K562 (cell line): ENCODE data around the gene CMIP. TPM values are rescaled to one million over a fixed set of nuclear protein-coding genes. Genes with fewer than 3 reads are reported as not detected.
A peak's percentile ranks its signal among the peaks of the same experiment; 100 is the strongest.

Source experiments
- ATAC-seq: fragments of 200-7000 bp; cut with Tn5 transposase; 3 replicates; pipeline ENCODE4 v1.9.1; 2020; ENCODE audit warnings: moderate library complexity
- BruUV-seq: library from RNA; stranded (reverse); fragments of 400-500 nt; replicated peaks from 2 replicates; lab custom pipeline; 2021; lab: Mats Ljungman, UMichigan
- CTCF ChIA-PET: fragments of 300-600 bp; formaldehyde crosslinking; extraction: SDS; loops from one replicate; lab custom pipeline; 2021; ENCODE audit warnings: low intra/inter-chr PET ratio; lab: Yijun Ruan, JAX
- POLR2A ChIA-PET: fragments of 300-600, 350-650 bp; sonication (Branson Sonifier 250); formaldehyde crosslinking; extraction: SDS; loops from one replicate; lab custom pipeline; 2021; ENCODE audit warnings: antibody characterized with exemption, inconsistent platforms; lab: Yijun Ruan, JAX
- DNase-seq, 4 experiments: peaks; one replicate each; pipeline versions ENCODE4 v3.0.0 to v3.0.0-alpha.2; 2011 to 2018; ENCODE audit warnings: low spot score in 3 of 4, mixed read lengths in 3 of 4; ENCODE audit errors: extremely low read depth in 1 of 4
- FAIRE-seq: peaks from 2 replicates; lab custom pipeline; 2011; peaks lifted over from hg19 to GRCh38; lab: Jason Lieb, UNC
- H2AFZ ChIP-seq: 2 replicates; pipeline ENCODE4 v1.6.0; 2011; ENCODE audit warnings: low read depth, low read length, control low read depth, inconsistent platforms
- H3K27ac ChIP-seq: fragments of 200-600 bp; 3 replicates; pipeline ENCODE4 v1.8.0; 2011; ENCODE audit warnings: low read depth, mild to moderate bottlenecking, control low read depth, inconsistent platforms, low read length, moderate library complexity, mixed read lengths; ENCODE audit errors: extremely low read depth
- H3K27me3 ChIP-seq, 2 experiments: fragments of 300-600 bp in 1 of 2; 2 replicates in 1 of 2; 3 replicates in 1 of 2; pipeline versions ENCODE4 v1.6.0 to v1.8.0; 2011; ENCODE audit warnings: inconsistent platforms in 2 of 2, low read length in 2 of 2, mild to moderate bottlenecking in 1 of 2, mixed read lengths in 1 of 2, moderate library complexity in 1 of 2; ENCODE audit not compliant: control insufficient read depth in 2 of 2, insufficient read depth in 2 of 2
- H3K36me3 ChIP-seq: fragments of 300-600 bp; 3 replicates; pipeline ENCODE4 v1.8.0; 2011; ENCODE audit warnings: mild to moderate bottlenecking, low read length, inconsistent platforms; ENCODE audit not compliant: control insufficient read depth, insufficient read depth
- H3K4me1 ChIP-seq, 2 experiments: fragments of 200-600 bp in 1 of 2; replicated peaks in 1 of 2; 2 replicates in 1 of 2; 3 replicates in 1 of 2; pipeline versions ENCODE4 v1.5.1 to v1.8.0; 2011; ENCODE audit warnings: inconsistent platforms in 2 of 2, low read length in 2 of 2, mild to moderate bottlenecking in 1 of 2, mixed read lengths in 1 of 2, moderate library complexity in 1 of 2; ENCODE audit not compliant: control insufficient read depth in 2 of 2, insufficient read depth in 2 of 2
- H3K4me2 ChIP-seq: 2 replicates; pipeline ENCODE4 v1.6.1; 2011; ENCODE audit warnings: low read length, control low read depth, inconsistent platforms, mixed read lengths; ENCODE audit not compliant: insufficient read depth
- H3K4me3 ChIP-seq: fragments of 200-600 bp; sonication (generic), shearing (Covaris generic); 2 replicates; pipeline ENCODE4 v1.5.1; 2016; ENCODE audit warnings: control low read depth, inconsistent platforms
- H3K79me2 ChIP-seq: fragments of 200-600 bp; 3 replicates; pipeline ENCODE4 v1.8.0; 2011; ENCODE audit warnings: low read length, inconsistent platforms; ENCODE audit not compliant: control insufficient read depth, insufficient read depth
- H3K9ac ChIP-seq, 2 experiments: 2 replicates each; pipeline versions ENCODE4 v1.6.0 to v1.6.1; 2011; ENCODE audit warnings: low read depth in 2 of 2, low read length in 2 of 2, control low read depth in 1 of 2, inconsistent platforms in 1 of 2, mild to moderate bottlenecking in 1 of 2, mixed read lengths in 1 of 2; ENCODE audit not compliant: insufficient read depth in 1 of 2
- H3K9me1 ChIP-seq: one replicate; pipeline ENCODE4 v1.6.0; 2011; ENCODE audit warnings: inconsistent platforms, mild to moderate bottlenecking, low read length, moderate library complexity; ENCODE audit not compliant: control insufficient read depth, insufficient read depth
- H3K9me3 ChIP-seq: replicated peaks from 2 replicates; pipeline ENCODE4 v1.5.1; 2011; ENCODE audit warnings: low read depth, low read length, inconsistent platforms; ENCODE audit not compliant: control insufficient read depth, insufficient read depth
- H4K20me1 ChIP-seq: replicated peaks from 2 replicates; pipeline ENCODE4 v1.6.1; 2011; ENCODE audit warnings: low read length, inconsistent platforms, mixed read lengths; ENCODE audit not compliant: control insufficient read depth, insufficient read depth
- EGR1 ChIP-seq: fragments of 450-650 bp; conservative IDR thresholded peaks from 2 replicates; pipeline ENCODE4 v1.6.1; 2017; ENCODE audit warnings: mild to moderate bottlenecking
- ETS2 ChIP-seq: IDR thresholded peaks from 2 replicates; pipeline ENCODE4 v1.6.1; 2016; ENCODE audit warnings: borderline replicate concordance, missing genetic modification characterization, mild to moderate bottlenecking, moderate library complexity, missing compliant biosample characterization; ENCODE audit not compliant: poor library complexity, severe bottlenecking
- ETV5 ChIP-seq: sonication (generic); formaldehyde crosslinking; IDR thresholded peaks from 2 replicates; pipeline ENCODE4 v1.4.0; 2020; ENCODE audit warnings: low read depth, mild to moderate bottlenecking, missing genetic modification reagents
- MCM3 ChIP-seq: fragments of 450-650 bp; IDR thresholded peaks from 2 replicates; pipeline ENCODE4 v1.6.1; 2016
- MTA2 ChIP-seq: fragments of 450-650 bp; IDR thresholded peaks from 2 replicates; pipeline ENCODE4 v1.6.1; 2016; ENCODE audit warnings: low read depth
- MYNN ChIP-seq, 2 experiments: sonication (generic); formaldehyde crosslinking in 1 of 2; IDR thresholded peaks; 2 replicates each; pipeline versions ENCODE4 v1.5.0 to v1.6.1; 2016 to 2020; ENCODE audit warnings: antibody characterized with exemption in 1 of 2, missing genetic modification reagents in 1 of 2
- NBN ChIP-seq: fragments of 450-650 bp; IDR thresholded peaks from 2 replicates; pipeline ENCODE4 v1.6.1; 2016; ENCODE audit warnings: low read depth, mild to moderate bottlenecking
- NRF1 ChIP-seq, 2 experiments: fragments of 450-650 bp; IDR thresholded peaks in 1 of 2; conservative IDR thresholded peaks in 1 of 2; 2 replicates each; pipeline ENCODE4 v1.6.1; 2014; ENCODE audit warnings: mild to moderate bottlenecking in 2 of 2
- RFX1 ChIP-seq: fragments of 450-650 bp; IDR thresholded peaks from 2 replicates; pipeline ENCODE4 v1.6.1; 2016; ENCODE audit warnings: mild to moderate bottlenecking, moderate library complexity
- TEAD1 ChIP-seq, 2 experiments: fragments of 450-650 bp in 1 of 2; sonication (generic) in 1 of 2; formaldehyde crosslinking; IDR thresholded peaks; 2 replicates each; pipeline versions ENCODE4 v1.4.0 to v1.8.0; 2020 to 2022; ENCODE audit warnings: mild to moderate bottlenecking in 2 of 2, missing genetic modification reagents in 1 of 2
- ZBTB34 ChIP-seq: fragments of 250-450 bp; sonication (Bioruptor Pico); IDR thresholded peaks from 2 replicates; pipeline ENCODE4 v1.8.0; 2021; ENCODE audit warnings: mild to moderate bottlenecking, moderate library complexity
- WGBS: fragments of 100-300 bp; shearing (Covaris generic); methylation state at CpG from one replicate; pipeline ENCODE4 v1.1.6; 2016; ENCODE audit warnings: low coverage, mixed read lengths; ENCODE audit not compliant: insufficient coverage; ENCODE audit errors: missing lambda C conversion rate; 5-methylcytosine and 5-hydroxymethylcytosine counted together
- in situ Hi-C: fragments of 300-500 bp; cut with MboI; formaldehyde crosslinking; loops from 4 replicates; pipeline ENCODE4 v1.15.0; 2018; ENCODE audit warnings: inconsistent platforms, mixed read lengths
- intact Hi-C: fragments of 100-400 bp; cut with micrococcal nuclease; formaldehyde crosslinking; loops from 2 replicates; pipeline ENCODE4 v1.14.2; 2022
- polyA plus RNA-seq, 8 experiments: library from polyadenylated mRNA; depleted of rRNA in 4 of 8; stranded (reverse) in 5 of 8; unstranded in 3 of 8; fragments of >200 nt; fragmentation: Nextera tagmentation in 2 of 8; fragmentation: Illumina TruSeq in 1 of 8; extraction: Ambion mirVana in 2 of 8; extraction: Trizol in 1 of 8; gene quantifications; 2 replicates each; pipeline versions ENCODE4 v1.2.1 to v1.2.3, GENCODE V29; 2011 to 2014; ENCODE audit warnings: inconsistent platforms in 1 of 8, missing spikeins in 1 of 8
- total RNA-seq, 7 experiments: library from RNA; depleted of rRNA in 6 of 7; stranded (reverse); fragments of >200 nt in 6 of 7; fragmentation: Illumina TruSeq in 2 of 7; extraction: Trizol in 2 of 7; gene quantifications; 2 replicates each; pipeline versions ENCODE4 v1.2.1 to v1.2.3, GENCODE V29; 2011 to 2021; ENCODE audit warnings: low replicate concordance in 1 of 7
- TF ChIP-seq, protein P1 (sequence below): fragments of 450-650 bp; IDR thresholded peaks from 2 replicates; pipeline ENCODE4 v1.6.1; 2016; ENCODE audit warnings: low read depth, mild to moderate bottlenecking, moderate library complexity
- TF ChIP-seq, protein P2 (sequence below), 3 experiments: fragments of 200-800 bp in 1 of 3; sonication (Bioruptor generic) in 1 of 3; sonication (generic) in 1 of 3; formaldehyde crosslinking in 1 of 3; IDR thresholded peaks; 2 replicates each; pipeline versions ENCODE4 v1.6.1 to v1.8.0; 2016 to 2022; ENCODE audit warnings: mild to moderate bottlenecking in 2 of 3, missing compliant biosample characterization in 2 of 3, missing genetic modification characterization in 2 of 3, missing genetic modification reagents in 1 of 3

CMIP gene
- total and polyA plus RNA-seq, 9 of the 15 experiments (the other 6 are each of a cell fraction or from before 2014, with no cell fraction given): 0.94 to 82.5 (median 10.3) TPM

DNA sequence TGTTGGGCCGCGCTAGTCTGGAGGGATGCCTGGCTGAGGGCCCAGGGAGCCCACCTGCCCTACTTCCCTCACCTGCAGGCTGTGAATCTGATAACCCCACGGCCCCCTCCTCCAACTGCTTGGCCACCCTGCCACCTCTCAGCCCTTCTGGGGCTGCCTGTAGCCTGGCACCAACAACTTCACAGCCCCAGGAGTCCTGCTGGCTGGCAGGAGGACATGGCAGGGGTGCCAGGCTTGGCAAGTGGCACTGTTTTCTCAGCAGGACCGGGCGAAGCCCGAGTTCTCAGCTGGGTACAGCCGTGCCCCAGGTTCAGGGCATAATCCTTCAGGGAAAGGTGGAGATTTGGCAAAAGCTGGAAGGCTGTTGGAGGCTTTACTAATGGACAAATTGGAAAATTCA is 129.6 kb downstream of the CMIP start:
- in situ Hi-C loops: no loop called here
- no peaks in the 10 kb centered on the region; a peak in 1 of 5 replicates for H3K27me3 ChIP-seq
- no peak overlapping the region for H3K27ac ChIP-seq
- no peak overlapping the region for H3K9ac ChIP-seq
- peaks cover 46% of the 10 kb centered on the region for H3K79me2 ChIP-seq
- intact Hi-C loops: no loop called here
- peaks cover 14% of the 10 kb centered on the region for H3K9me1 ChIP-seq
- H3K4me3 ChIP-seq: no peak overlapping the region
- 78% methylated on average over 7 of the region's 7 CpGs for WGBS
- no peaks in the 10 kb centered on the region; the same call in 1 of the 2 replicates for H3K9me3 ChIP-seq
- TF ChIP-seq RFX1: no peak
- no peak for TF ChIP-seq MCM3
- TF ChIP-seq MYNN (IDR thresholded peaks at IDR 0.05): no peak
- TF ChIP-seq MYNN (CRISPR knock-in tag; IDR thresholded peaks at IDR 0.05): no peak
- no peak for TF ChIP-seq ETS2 (tag)
- no peak for TF ChIP-seq ETV5
- TF ChIP-seq, all 486 proteins: peak for 0
- CTCF ChIA-PET: no interaction called here
- no peak for DNase-seq
- H3K4me2 ChIP-seq: no peak overlapping the region
- POLR2A ChIA-PET: no interaction called here
- FAIRE-seq: no peak
- H4K20me1 ChIP-seq: peaks cover 42% of the 10 kb centered on the region
- H3K4me1 ChIP-seq: peaks cover 0 to 6% of the 10 kb centered on the region in 2 experiments; a peak in 1 of 5 replicates
- ATAC-seq: no peak
- no TSS peak for BruUV-seq
- no peak overlapping the region for H2AFZ ChIP-seq
- H3K36me3 ChIP-seq: peaks cover 3% of the 10 kb centered on the region; the same call in 2 of the 3 replicates

- Histone ChIP-seq H3K79me2 (peaks cover 35% of the 10 kb centered on the region), H2AFZ (no peak overlapping the region), H3K27ac (no peak overlapping the region), H3K4me2 (no peak overlapping the region), H3K9me3 (no peaks in the 10 kb centered on the region; the same call in 1 of the 2 replicates), H3K36me3 (peaks cover 3% of the 10 kb centered on the region; the same call in 2 of the 3 replicates), H3K9me1 (peaks cover 10% of the 10 kb centered on the region), H3K4me1 (peaks cover 0 to 6% of the 10 kb centered on the region in 2 experiments; a peak in 1 of 5 replicates), H3K27me3 (no peaks in the 10 kb centered on the region; a peak in 1 of 5 replicates), H4K20me1 (peaks cover 31% of the 10 kb centered on the region), H3K9ac (peak overlapping the region in 1 of 2 experiments; percentile 29; a peak in 1 of 4 replicates), H3K4me3 (no peak overlapping the region)
- POLR2A ChIA-PET: no interaction called here
- in situ Hi-C loops (no loop called here), intact Hi-C loops (no loop called here)
- ATAC-seq (no peak), FAIRE-seq (no peak), DNase-seq (no peak)
- CTCF ChIA-PET: no interaction called here
- 57% methylated on average over 4 of the region's 6 CpGs for WGBS
- TF ChIP-seq ZBTB34 (CRISPR knock-in tag) (no peak), EGR1 (no peak), NRF1 (conservative IDR thresholded peaks at IDR 0.05 in 1 of 2, IDR thresholded peaks at IDR 0.05 in 1 of 2) (no peak), NBN (no peak), TEAD1 (CRISPR knock-in tag; IDR thresholded peaks at IDR 0.05) (no peak), MTA2 (no peak)
- TF ChIP-seq, protein P1, sequence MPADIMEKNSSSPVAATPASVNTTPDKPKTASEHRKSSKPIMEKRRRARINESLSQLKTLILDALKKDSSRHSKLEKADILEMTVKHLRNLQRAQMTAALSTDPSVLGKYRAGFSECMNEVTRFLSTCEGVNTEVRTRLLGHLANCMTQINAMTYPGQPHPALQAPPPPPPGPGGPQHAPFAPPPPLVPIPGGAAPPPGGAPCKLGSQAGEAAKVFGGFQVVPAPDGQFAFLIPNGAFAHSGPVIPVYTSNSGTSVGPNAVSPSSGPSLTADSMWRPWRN: no peak
- TF ChIP-seq, protein P2, sequence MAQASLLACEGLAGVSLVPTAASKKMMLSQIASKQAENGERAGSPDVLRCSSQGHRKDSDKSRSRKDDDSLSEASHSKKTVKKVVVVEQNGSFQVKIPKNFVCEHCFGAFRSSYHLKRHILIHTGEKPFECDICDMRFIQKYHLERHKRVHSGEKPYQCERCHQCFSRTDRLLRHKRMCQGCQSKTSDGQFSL (CRISPR knock-in tag; IDR thresholded peaks at IDR 0.05): no peak
- TF ChIP-seq, protein P2 (tag; IDR thresholded peaks at IDR 0.05): no peak
- no TSS peak for BruUV-seq
These were observed 130.7 kb downstream of the CMIP start for GRCh38 chr16:81575307-81575706.
